Breast epithelium (tissue), 3 donors: ENCODE measurements around the gene DLEC1.

Experiments
- POLR2AphosphoS5 ChIP-seq, 3 donors: sonication (generic); formaldehyde crosslinking; IDR thresholded peaks; one replicate each; pipeline ENCODE4 v1.6.1; 2017; ENCODE audit warnings: antibody characterized with exemption in 3 of 3
- TF ChIP-seq, protein P1 (sequence below), 3 donors: fragments of 450-650 bp; IDR thresholded peaks; one replicate each; pipeline ENCODE4 v1.5.1; 2016 to 2017; ENCODE audit warnings: antibody characterized with exemption in 3 of 3, mild to moderate bottlenecking in 3 of 3, moderate library complexity in 3 of 3

DNA sequence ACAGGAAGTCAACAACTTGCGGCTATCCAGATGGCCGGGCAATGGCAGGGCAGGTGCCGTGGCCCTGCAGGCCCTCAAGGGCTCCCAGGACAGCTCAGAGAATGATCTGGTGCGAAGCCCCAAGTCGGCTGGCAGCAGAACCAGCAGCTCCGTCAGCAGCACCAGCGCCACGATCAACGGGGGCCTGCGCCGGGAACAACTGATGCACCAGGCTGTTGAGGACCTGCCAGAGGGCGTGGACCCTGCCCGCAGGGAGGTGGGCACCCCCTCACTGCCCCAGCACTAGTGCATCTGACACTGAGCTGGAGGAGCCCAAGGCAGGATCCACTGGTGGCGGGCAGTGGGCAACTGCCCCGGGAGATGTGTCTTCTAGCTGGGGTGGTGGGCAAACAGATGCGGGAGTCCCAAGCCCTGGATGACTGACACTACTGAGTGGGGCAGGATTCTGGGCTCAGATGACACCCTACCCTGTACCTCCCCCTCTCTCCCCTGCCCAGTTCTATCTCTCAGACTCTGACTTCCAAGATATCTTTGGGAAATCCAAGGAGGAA, 32.5 kb upstream of the DLEC1 start:
- TF ChIP-seq, protein P1, sequence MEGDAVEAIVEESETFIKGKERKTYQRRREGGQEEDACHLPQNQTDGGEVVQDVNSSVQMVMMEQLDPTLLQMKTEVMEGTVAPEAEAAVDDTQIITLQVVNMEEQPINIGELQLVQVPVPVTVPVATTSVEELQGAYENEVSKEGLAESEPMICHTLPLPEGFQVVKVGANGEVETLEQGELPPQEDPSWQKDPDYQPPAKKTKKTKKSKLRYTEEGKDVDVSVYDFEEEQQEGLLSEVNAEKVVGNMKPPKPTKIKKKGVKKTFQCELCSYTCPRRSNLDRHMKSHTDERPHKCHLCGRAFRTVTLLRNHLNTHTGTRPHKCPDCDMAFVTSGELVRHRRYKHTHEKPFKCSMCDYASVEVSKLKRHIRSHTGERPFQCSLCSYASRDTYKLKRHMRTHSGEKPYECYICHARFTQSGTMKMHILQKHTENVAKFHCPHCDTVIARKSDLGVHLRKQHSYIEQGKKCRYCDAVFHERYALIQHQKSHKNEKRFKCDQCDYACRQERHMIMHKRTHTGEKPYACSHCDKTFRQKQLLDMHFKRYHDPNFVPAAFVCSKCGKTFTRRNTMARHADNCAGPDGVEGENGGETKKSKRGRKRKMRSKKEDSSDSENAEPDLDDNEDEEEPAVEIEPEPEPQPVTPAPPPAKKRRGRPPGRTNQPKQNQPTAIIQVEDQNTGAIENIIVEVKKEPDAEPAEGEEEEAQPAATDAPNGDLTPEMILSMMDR (IDR thresholded peaks at IDR 0.05): no peak
- TF ChIP-seq POLR2AphosphoS5 (IDR thresholded peaks at IDR 0.05): no peak
